SK-N-SH (cell line): Measurements from ENCODE around the gene CALB2. TPM values are rescaled to one million over a fixed set of nuclear protein-coding genes. Genes with fewer than 3 reads are reported as not detected.

Experiments used
- CTCF ChIA-PET: fragments of 300-600, 350-600 bp; formaldehyde crosslinking; extraction: SDS; loops from one replicate; lab custom pipeline; 2021; lab: Yijun Ruan, JAX
- POLR2A ChIA-PET: fragments of 350-600 bp; sonication (Branson Sonifier 250); formaldehyde crosslinking; extraction: SDS; loops from one replicate; lab custom pipeline; 2020; ENCODE audit warnings: antibody characterized with exemption, inconsistent platforms; lab: Yijun Ruan, JAX
- DNase-seq: peaks from one replicate; pipeline ENCODE4 v3.0.0; 2012
- H2AFZ ChIP-seq: fragments of 200-600 bp; sonication (generic); 2 replicates; pipeline ENCODE4 v1.8.1; 2016; ENCODE audit warnings: antibody characterized with exemption, mild to moderate bottlenecking, low read depth
- H3F3A ChIP-seq: fragments of 200-600 bp; sonication (generic); replicated peaks from 2 replicates; pipeline ENCODE3; 2016; ENCODE audit warnings: antibody characterized with exemption, mild to moderate bottlenecking; ENCODE audit not compliant: insufficient read depth
- H3K27ac ChIP-seq, 2 experiments: fragments of 200-500 bp in 1 of 2; fragments of 200-600 bp in 1 of 2; sonication (Bioruptor generic) in 1 of 2; sonication (generic), shearing (Covaris generic) in 1 of 2; 2 replicates each; pipeline versions ENCODE4 v1.5.1 to v1.6.1; 2014 to 2016; ENCODE audit warnings: low read depth in 2 of 2, inconsistent platforms in 1 of 2, low read length in 1 of 2, mild to moderate bottlenecking in 1 of 2, mixed read lengths in 1 of 2
- H3K27me3 ChIP-seq: fragments of 200-600 bp; sonication (generic), shearing (Covaris generic); 2 replicates; pipeline ENCODE4 v1.6.1; 2016; ENCODE audit warnings: mixed run types; ENCODE audit not compliant: insufficient read depth
- H3K36me3 ChIP-seq, 2 experiments: fragments of 200-500 bp in 1 of 2; fragments of 200-600 bp in 1 of 2; sonication (Bioruptor generic) in 1 of 2; sonication (generic) in 1 of 2; replicated peaks in 1 of 2; 2 replicates each; pipeline versions ENCODE3 to v1.5.1; 2014 to 2016; ENCODE audit warnings: low read length in 1 of 2, mild to moderate bottlenecking in 1 of 2; ENCODE audit not compliant: insufficient read depth in 2 of 2, control insufficient read depth in 1 of 2
- H3K4me1 ChIP-seq, 2 experiments: fragments of 200-500 bp in 1 of 2; fragments of 200-600 bp in 1 of 2; sonication (Bioruptor generic) in 1 of 2; sonication (generic), shearing (Covaris generic) in 1 of 2; 2 replicates each; pipeline versions ENCODE4 v1.5.1 to v1.6.1; 2014 to 2016; ENCODE audit warnings: low read depth in 1 of 2, low read length in 1 of 2, mixed run types in 1 of 2; ENCODE audit not compliant: insufficient read depth in 2 of 2, control insufficient read depth in 1 of 2
- H3K4me2 ChIP-seq: fragments of 200-600 bp; sonication (generic), shearing (Covaris generic); 2 replicates; pipeline ENCODE4 v1.6.1; 2017; ENCODE audit warnings: mixed run types
- H3K4me3 ChIP-seq, 2 experiments: fragments of 200-500 bp in 1 of 2; fragments of 200-600 bp in 1 of 2; sonication (Bioruptor generic) in 1 of 2; sonication (generic), shearing (Covaris generic) in 1 of 2; 2 replicates each; pipeline versions ENCODE4 v1.5.1 to v1.8.1; 2014 to 2016; ENCODE audit warnings: low read depth in 2 of 2, inconsistent platforms in 1 of 2, low read length in 1 of 2, mild to moderate bottlenecking in 1 of 2, mixed read lengths in 1 of 2, moderate library complexity in 1 of 2
- H3K79me2 ChIP-seq: fragments of 200-600 bp; sonication (generic); 2 replicates; pipeline ENCODE4 v1.8.1; 2017; ENCODE audit warnings: mild to moderate bottlenecking; ENCODE audit not compliant: insufficient read depth
- H3K9ac ChIP-seq: fragments of 200-600 bp; sonication (generic); 2 replicates; pipeline ENCODE4 v1.6.1; 2017; ENCODE audit warnings: mixed run types
- H3K9me2 ChIP-seq: fragments of 200-600 bp; sonication (generic); 2 replicates; pipeline ENCODE4 v1.6.1; 2017; ENCODE audit warnings: mixed run types
- H3K9me3 ChIP-seq: fragments of 200-600 bp; sonication (generic); 2 replicates; pipeline ENCODE4 v1.6.1; 2017; ENCODE audit warnings: mixed run types, mild to moderate bottlenecking, moderate library complexity
- H4K20me1 ChIP-seq: fragments of 200-600 bp; sonication (generic); 2 replicates; pipeline ENCODE4 v1.6.1; 2017; ENCODE audit warnings: mild to moderate bottlenecking, mixed run types; ENCODE audit not compliant: insufficient read depth
- CHD2 ChIP-seq: fragments of 150-350 bp; IDR thresholded peaks from 2 replicates; pipeline ENCODE4 v1.6.1; 2018; ENCODE audit warnings: low read length; ENCODE audit not compliant: partially characterized antibody
- CTCF ChIP-seq: fragments of 200-600 bp; sonication (generic); IDR thresholded peaks from 2 replicates; pipeline ENCODE4 v1.6.1; 2017; ENCODE audit warnings: antibody characterized with exemption, mild to moderate bottlenecking, moderate library complexity
- EP300 ChIP-seq, 2 experiments: IDR thresholded peaks; 2 replicates each; pipeline versions ENCODE4 v1.4.0 to v1.6.1; 2012; ENCODE audit warnings: borderline replicate concordance in 1 of 2, low read depth in 1 of 2, low read length in 1 of 2
- EZH2phosphoT487 ChIP-seq: fragments of 200-600 bp; sonication (generic); IDR thresholded peaks from 2 replicates; pipeline ENCODE4 v1.6.1; 2017; ENCODE audit warnings: low read depth, mixed run types, mild to moderate bottlenecking, antibody characterized with exemption, moderate library complexity, borderline replicate concordance
- FOSL2 ChIP-seq: IDR thresholded peaks from 2 replicates; pipeline ENCODE4 v1.4.0; 2012; ENCODE audit warnings: low read depth, mild to moderate bottlenecking, moderate library complexity, borderline replicate concordance
- GABPA ChIP-seq: IDR thresholded peaks from 2 replicates; pipeline ENCODE4 v1.4.0; 2012; ENCODE audit warnings: low read depth, mild to moderate bottlenecking
- GATA2 ChIP-seq: sonication (generic); formaldehyde crosslinking; IDR thresholded peaks from 2 replicates; pipeline ENCODE4 v1.5.0; 2020; ENCODE audit warnings: mild to moderate bottlenecking, missing genetic modification reagents
- JUND ChIP-seq: IDR thresholded peaks from 2 replicates; pipeline ENCODE4 v1.4.0; 2012
- MAX ChIP-seq: IDR thresholded peaks from 2 replicates; pipeline ENCODE4 v1.4.0; 2012; ENCODE audit warnings: low read depth
- MXI1 ChIP-seq: IDR thresholded peaks from 2 replicates; pipeline ENCODE4 v1.6.1; 2012; ENCODE audit warnings: mild to moderate bottlenecking, low read depth, low read length, improper control_type of control experiment
- PBX3 ChIP-seq: IDR thresholded peaks from 2 replicates; pipeline ENCODE4; 2012
- POLR2AphosphoS5 ChIP-seq: IDR thresholded peaks from 2 replicates; pipeline ENCODE4 v1.6.1; 2012; ENCODE audit warnings: low read depth, low read length
- RFX5 ChIP-seq: IDR thresholded peaks from 2 replicates; pipeline ENCODE4 v1.6.1; 2012; ENCODE audit warnings: mild to moderate bottlenecking, improper control_type of control experiment, low read length
- TCF12 ChIP-seq: IDR thresholded peaks from 2 replicates; pipeline ENCODE4 v1.4.0; 2012
- TEAD4 ChIP-seq: IDR thresholded peaks from 2 replicates; pipeline ENCODE4 v1.4.0; 2012; ENCODE audit warnings: mild to moderate bottlenecking, borderline replicate concordance; ENCODE audit not compliant: insufficient read depth
- ZBTB33 ChIP-seq: IDR thresholded peaks from 2 replicates; pipeline ENCODE4 v1.4.0; 2012; ENCODE audit warnings: low read depth, borderline replicate concordance
- whole genome bisulfite sequencing: methylation state at CpG from one replicate; pipeline ENCODE4 v1.1.6; 2017; ENCODE audit warnings: low lambda C conversion rate; 5-methylcytosine and 5-hydroxymethylcytosine counted together
- polyA plus RNA-seq, 3 experiments: library from polyadenylated mRNA; depleted of rRNA; stranded (reverse); fragments of >200 nt; gene quantifications; 2 replicates each; pipeline ENCODE4 v1.2.3, GENCODE V29; 2012

CALB2 gene
- polyA plus RNA-seq, 1 of the 3 experiments (the other 2 are of a cell fraction): 0.12 TPM

- TF ChIP-seq CHD2 (no peak), POLR2AphosphoS5 (no peak), MXI1 (no peak), EP300 (IDR thresholded peaks at IDR 0.05; ENCODE audit: borderline replicate concordance in 1 of 2, low read depth in 1 of 2, low read length in 1 of 2) (no peak), ZBTB33 (no peak), EZH2phosphoT487 (no peak), TEAD4 (no peak), TCF12 (no peak)
Observed at GRCh38 chr16:71357681-71358080, 842 bp upstream of the CALB2 start (continued).

- TF ChIP-seq FOSL2 (no peak), RFX5 (no peak)
- Histone ChIP-seq H3K4me1 (peaks cover 0 to 8% of the 10 kb centered on the region in 2 experiments; a peak in 1 of 4 replicates), H3K36me3 (no peaks in the 10 kb centered on the region), H3K27ac (no peak overlapping the region), H4K20me1 (no peaks in the 10 kb centered on the region), H3F3A (peaks cover 4% of the 10 kb centered on the region), H3K4me3 (no peak overlapping the region), H3K9me3 (no peaks in the 10 kb centered on the region), H3K9ac (no peak overlapping the region), H2AFZ (no peak overlapping the region), H3K9me2 (no peaks in the 10 kb centered on the region), H3K4me2 (peak overlapping the region; percentile 85), H3K79me2 (no peaks in the 10 kb centered on the region), H3K27me3 (peaks cover 10% of the 10 kb centered on the region; the same call in 1 of the 2 replicates)
- no peak for DNase-seq
- POLR2A ChIA-PET: no interaction called here
- CTCF ChIA-PET: interaction anchor here (0.8 to 4.5 kb wide), 15 partner anchors 8 to 140 kb away, joined by 3 to 35 read pairs (median 5); no protein-coding TSS in a partner anchor
- WGBS: 86% methylated on average over 5 of the region's 6 CpGs
Observed at GRCh38 chr16:71359431-71359830, 908 bp downstream of the CALB2 start.

- Histone ChIP-seq H3K79me2 (no peaks in the 10 kb centered on the region), H4K20me1 (no peaks in the 10 kb centered on the region), H3K4me1 (peaks cover 0 to 8% of the 10 kb centered on the region in 2 experiments; a peak in 1 of 4 replicates), H3K9me2 (no peaks in the 10 kb centered on the region), H3K27ac (no peak overlapping the region), H3K9me3 (no peaks in the 10 kb centered on the region), H3K9ac (no peak overlapping the region), H3F3A (peaks cover 4% of the 10 kb centered on the region), H3K4me2 (peak overlapping the region; percentile 64), H3K4me3 (no peak overlapping the region), H3K27me3 (peaks cover 10% of the 10 kb centered on the region; the same call in 1 of the 2 replicates), H2AFZ (no peak overlapping the region), H3K36me3 (no peaks in the 10 kb centered on the region)
- no peak for DNase-seq
- CTCF ChIA-PET: interaction anchor here (1.5 to 4.5 kb wide), 2 partner anchors 19 to 49 kb away, joined by 6 to 19 read pairs; no protein-coding TSS in a partner anchor
- POLR2A ChIA-PET: no interaction called here
- WGBS: 5% methylated on average over 2 of the region's 2 CpGs
- TF ChIP-seq FOSL2: peak; percentile 68; the same call in 1 of the 2 replicates
- TF ChIP-seq ZBTB33: no peak
- peak; percentile 71 for TF ChIP-seq JUND
- TF ChIP-seq PBX3: peak; percentile 18; the same call in 1 of the 2 replicates
- TF ChIP-seq GABPA: no peak
- TF ChIP-seq GATA2 (CRISPR knock-in tag): no peak
- TF ChIP-seq MAX: no peak
- no peak for TF ChIP-seq CTCF
- peak; percentile 44 for TF ChIP-seq TCF12
- TF ChIP-seq RFX5: no peak
Observed at GRCh38 chr16:71360378-71360777, 1.9 kb downstream of the CALB2 start.
